ENCODE data around the gene MALT1.
A peak's percentile ranks its signal among the peaks of the same experiment; 100 is the strongest.

The MALT1 gene

DNA sequence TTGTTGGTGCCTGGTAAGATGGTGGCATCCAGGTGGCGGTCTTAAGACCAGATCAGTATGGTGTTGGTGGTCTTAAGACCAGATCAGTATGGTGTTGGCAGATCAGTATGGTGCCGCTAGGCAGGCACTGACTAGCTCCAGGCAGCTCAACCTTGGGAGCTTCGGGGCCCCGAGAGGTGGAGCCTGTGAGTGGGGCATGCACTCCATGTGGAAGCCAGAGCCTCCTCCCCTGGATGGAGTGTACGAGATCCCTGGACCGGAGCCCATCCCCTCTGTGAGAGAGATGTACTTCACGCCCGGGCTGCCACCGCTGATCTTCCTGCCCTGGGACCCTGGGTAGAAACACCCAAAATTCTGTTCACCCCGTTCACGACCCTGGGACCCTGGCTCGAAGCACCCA lies 19.0 kb downstream of the MALT1 start:
- in situ Hi-C loops (cut with MboI; ENCODE audit: low sequenced_read_pairs): no loop called here

DNA sequence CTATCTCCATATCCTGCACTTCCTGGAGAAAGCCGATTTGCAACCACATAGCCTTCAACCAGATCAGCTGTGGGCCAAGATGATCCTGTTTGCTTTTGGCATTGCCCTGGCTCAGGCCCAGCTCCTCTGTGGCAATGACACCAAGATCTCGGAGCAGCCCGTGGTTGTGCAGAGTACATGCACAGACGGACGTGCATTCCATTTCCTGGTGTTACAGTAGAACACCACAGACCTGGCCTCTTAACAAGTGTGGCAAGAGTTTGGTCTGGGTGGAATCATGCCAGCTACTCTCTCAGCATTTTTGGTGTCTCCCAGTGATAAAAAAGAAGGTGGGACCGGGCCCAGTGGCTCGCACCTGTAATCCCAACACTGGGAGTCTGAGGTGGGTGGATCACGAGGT lies 20.0 kb downstream of the MALT1 start:
- Histone ChIP-seq H3K36me3 (replicated peaks) (peaks cover 4% of the 10 kb centered on the region; the same call in 1 of the 2 replicates), H3K9me3 (no peaks in the 10 kb centered on the region), H3K4me1 (no peaks in the 10 kb centered on the region), H3K4me3 (no peak overlapping the region), H3K27me3 (ENCODE audit: low read depth) (no peaks in the 10 kb centered on the region)
- in situ Hi-C loops (cut with MboI; ENCODE audit: low sequenced_read_pairs): no loop called here
- no peak for DNase-seq (ENCODE audit: low spot score in 2 of 2)

More for the DNA sequence above, 19.0 kb downstream of the MALT1 start:
- DNase-seq (ENCODE audit: low spot score in 2 of 2): no peak
- no peaks in the 10 kb centered on the region for H3K27me3 ChIP-seq (ENCODE audit: low read depth)
- no peaks in the 10 kb centered on the region for H3K4me1 ChIP-seq
- no peaks in the 10 kb centered on the region for H3K9me3 ChIP-seq
- H3K4me3 ChIP-seq: no peak overlapping the region
- H3K36me3 ChIP-seq (replicated peaks): peaks cover 4% of the 10 kb centered on the region; the same call in 1 of the 2 replicates

DNA sequence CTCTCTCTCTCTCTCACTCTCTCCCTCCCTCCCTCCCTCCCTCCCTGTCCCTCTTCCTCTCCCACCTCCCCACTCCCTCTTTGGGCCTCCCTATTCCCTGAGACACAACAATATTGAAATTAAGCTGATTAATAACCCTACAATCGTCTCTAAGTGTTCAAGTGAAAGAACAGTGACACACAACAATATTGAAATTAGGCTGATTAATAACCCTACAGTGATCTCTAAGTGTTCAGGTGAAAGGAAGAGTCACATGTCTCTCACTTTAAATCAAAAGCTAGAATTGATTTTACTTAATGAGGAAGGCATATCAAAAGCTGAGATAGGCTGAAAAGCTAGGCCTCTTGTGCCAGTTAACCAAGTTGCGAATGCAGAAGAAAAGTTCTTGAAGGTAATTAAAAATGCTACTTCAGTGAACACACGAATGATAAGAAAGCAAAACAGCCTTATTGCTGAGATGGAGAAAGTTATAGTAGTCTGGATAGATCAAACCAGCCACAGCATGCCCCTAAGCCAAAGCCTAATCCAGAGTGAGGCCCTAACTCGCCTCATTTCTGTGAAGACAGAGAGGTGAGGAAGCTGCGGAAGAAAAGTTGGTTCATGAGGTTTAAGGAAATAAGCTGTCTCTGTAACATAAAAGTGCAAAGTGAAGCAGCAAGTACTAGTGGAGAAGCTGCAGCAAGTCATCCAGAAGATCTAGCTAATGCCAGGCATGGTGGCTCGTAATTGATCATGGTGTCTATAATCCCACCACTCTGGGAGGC lies 21.3 kb downstream of the MALT1 start:
- H3K27me3 ChIP-seq (ENCODE audit: low read depth): no peaks in the 10 kb centered on the region
- in situ Hi-C loops (cut with MboI; ENCODE audit: low sequenced_read_pairs): no loop called here
- H3K36me3 ChIP-seq (replicated peaks): peaks cover 12% of the 10 kb centered on the region; the same call in 1 of the 2 replicates
- H3K4me1 ChIP-seq: no peaks in the 10 kb centered on the region
- H3K4me3 ChIP-seq: no peak overlapping the region
- no peak for DNase-seq (ENCODE audit: low spot score in 2 of 2)
- H3K9me3 ChIP-seq: no peaks in the 10 kb centered on the region

DNA sequence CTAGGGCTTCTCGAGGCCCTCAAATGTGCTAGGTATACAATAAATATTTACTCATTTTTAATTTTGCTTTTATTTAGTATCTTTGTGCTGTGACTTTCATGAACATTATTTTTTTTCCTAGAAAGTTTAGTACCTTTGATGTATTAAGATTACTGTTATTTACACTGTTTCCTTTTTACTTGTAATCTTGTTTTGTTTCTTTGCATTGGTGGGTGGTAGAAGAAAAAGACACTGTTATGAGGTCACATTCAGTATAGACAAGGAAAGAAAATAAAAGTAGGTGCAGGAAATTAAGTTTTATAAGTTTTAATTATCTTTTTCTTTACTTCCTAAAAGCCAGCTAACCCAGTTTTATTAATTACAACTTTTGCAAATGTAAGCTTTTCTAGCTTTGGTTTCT lies 23.0 kb downstream of the MALT1 start:
- Histone ChIP-seq H3K4me1 (peaks cover under 1% of the 10 kb centered on the region; the same call in 1 of the 2 replicates), H3K9me3 (no peaks in the 10 kb centered on the region), H3K27me3 (ENCODE audit: low read depth) (no peaks in the 10 kb centered on the region), H3K4me3 (no peak overlapping the region), H3K36me3 (replicated peaks) (peaks cover 8% of the 10 kb centered on the region; the same call in 1 of the 2 replicates)
- in situ Hi-C loops (cut with MboI; ENCODE audit: low sequenced_read_pairs): no loop called here
- DNase-seq (ENCODE audit: low spot score in 2 of 2): no peak

DNA sequence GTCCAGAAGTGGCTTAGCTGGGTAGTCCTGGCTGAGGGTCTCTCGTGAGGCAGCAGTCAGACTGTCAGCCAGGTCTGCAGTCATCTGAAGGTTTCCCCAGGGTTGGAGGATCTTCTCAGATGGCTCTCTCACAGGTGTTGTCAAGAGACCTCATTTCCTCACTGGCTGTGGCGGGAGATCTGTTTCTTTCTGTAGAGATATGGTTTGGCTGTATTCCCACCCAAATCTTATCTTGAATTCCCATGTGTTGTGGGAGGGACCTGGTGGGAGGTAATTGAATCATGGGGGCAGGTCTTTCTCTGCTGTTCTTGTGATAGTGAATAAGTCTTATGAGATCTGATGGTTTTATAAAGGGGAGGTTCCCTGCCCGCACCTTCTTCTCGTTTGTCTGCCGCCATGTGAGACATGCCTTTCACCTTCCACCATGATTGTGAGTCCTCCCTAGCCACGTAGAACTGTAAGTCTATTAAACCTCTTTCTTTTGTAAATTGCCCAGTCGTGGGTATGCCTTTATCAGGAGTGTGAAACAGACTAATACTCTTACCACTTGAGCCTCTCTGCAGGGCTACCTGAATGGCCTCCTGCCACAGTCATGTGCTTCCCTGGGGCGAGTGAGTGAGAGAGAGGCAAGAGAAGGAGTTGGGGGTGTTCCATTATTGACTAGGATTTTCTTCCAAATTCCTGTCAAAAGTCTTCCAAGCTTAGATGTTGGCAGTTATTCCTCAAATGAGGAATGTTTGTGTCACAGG lies 23.6 kb downstream of the MALT1 start:
- H3K27me3 ChIP-seq (ENCODE audit: low read depth): no peaks in the 10 kb centered on the region
- no peaks in the 10 kb centered on the region for H3K9me3 ChIP-seq
- no peak for DNase-seq (ENCODE audit: low spot score in 2 of 2)
- no peak overlapping the region for H3K4me3 ChIP-seq
- in situ Hi-C loops (cut with MboI; ENCODE audit: low sequenced_read_pairs): no loop called here
- H3K4me1 ChIP-seq: peaks cover 4% of the 10 kb centered on the region; the same call in 1 of the 2 replicates
- peaks cover 8% of the 10 kb centered on the region; the same call in 1 of the 2 replicates for H3K36me3 ChIP-seq (replicated peaks)

DNA sequence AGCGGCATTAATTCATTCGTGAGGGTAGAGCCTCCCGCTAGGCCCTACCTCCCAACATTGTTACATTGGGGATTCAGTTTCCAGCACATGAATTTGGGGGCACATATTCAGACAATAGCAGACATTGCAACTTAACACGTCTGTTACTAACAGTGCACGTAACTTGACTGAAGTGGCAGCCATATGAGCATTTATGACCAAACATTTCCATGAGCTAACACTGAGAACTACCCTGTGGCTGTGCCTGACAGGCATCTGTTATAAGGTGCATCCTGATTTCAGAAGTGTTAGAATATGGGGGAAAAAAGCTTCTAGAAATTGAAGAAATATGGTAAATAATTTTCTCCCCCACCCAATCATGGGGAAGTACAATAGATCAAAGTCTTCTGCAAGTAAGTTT lies 24.5 kb downstream of the MALT1 start:
- no peak for DNase-seq (ENCODE audit: low spot score in 2 of 2)
- H3K9me3 ChIP-seq: no peaks in the 10 kb centered on the region
- peaks cover 8% of the 10 kb centered on the region; the same call in 1 of the 2 replicates for H3K36me3 ChIP-seq (replicated peaks)
- peaks cover 4% of the 10 kb centered on the region; the same call in 1 of the 2 replicates for H3K4me1 ChIP-seq
- in situ Hi-C loops (cut with MboI; ENCODE audit: low sequenced_read_pairs): no loop called here
- no peaks in the 10 kb centered on the region for H3K27me3 ChIP-seq (ENCODE audit: low read depth)
- no peak overlapping the region for H3K4me3 ChIP-seq

DNA sequence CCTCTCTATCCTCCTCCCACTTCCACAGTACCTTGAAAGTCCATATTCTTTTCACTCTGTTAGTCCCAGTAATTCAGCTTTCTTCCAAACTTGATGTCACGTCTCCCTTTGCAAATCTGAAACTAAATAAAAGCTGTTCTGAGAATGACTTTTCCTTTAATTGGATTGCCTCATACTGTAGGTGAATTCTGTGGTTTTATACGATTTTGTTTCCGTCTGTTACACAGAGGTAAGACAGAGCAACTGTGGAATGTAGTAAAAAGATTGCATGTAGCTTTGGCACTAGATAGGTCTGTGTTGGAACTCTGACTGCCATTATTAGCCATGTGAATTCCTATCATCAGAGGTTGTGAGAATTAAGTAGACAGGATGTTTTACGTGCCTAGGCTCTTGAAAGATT lies 25.9 kb downstream of the MALT1 start:
- in situ Hi-C loops (cut with MboI; ENCODE audit: low sequenced_read_pairs): no loop called here
- no peak for DNase-seq (ENCODE audit: low spot score in 2 of 2)
- Histone ChIP-seq H3K4me1 (peaks cover 4% of the 10 kb centered on the region; the same call in 1 of the 2 replicates), H3K27me3 (ENCODE audit: low read depth) (no peaks in the 10 kb centered on the region), H3K4me3 (no peak overlapping the region), H3K36me3 (replicated peaks) (peaks cover 8% of the 10 kb centered on the region; the same call in 1 of the 2 replicates), H3K9me3 (no peaks in the 10 kb centered on the region)

DNA sequence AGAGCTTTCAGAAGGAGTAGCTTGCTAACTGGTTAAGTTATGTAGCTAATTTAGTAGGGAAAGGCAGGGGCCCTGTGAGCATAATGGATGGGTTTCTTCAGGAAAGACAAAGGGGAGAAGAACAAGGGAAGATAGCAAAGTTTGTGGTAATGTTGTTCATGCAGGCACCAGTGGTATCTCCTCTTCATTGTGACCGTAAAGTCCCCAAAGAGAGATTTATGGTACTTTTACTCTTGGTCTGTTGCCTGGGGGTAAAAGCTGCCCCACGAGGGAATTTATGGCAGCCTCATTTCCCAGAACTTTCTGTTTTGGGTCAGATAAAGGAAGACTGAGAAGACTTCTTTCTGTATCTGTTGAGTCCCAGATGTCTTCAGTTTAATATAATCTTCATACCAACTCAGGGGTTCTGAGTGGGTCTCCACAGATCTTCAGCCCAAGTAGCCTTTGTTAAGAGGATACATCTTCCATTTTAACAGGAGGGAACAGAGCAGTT lies 27.5 kb downstream of the MALT1 start:
- no peaks in the 10 kb centered on the region for H3K9me3 ChIP-seq
- no peak for DNase-seq (ENCODE audit: low spot score in 2 of 2)
- no peak overlapping the region for H3K4me3 ChIP-seq
- peaks cover 8% of the 10 kb centered on the region; the same call in 1 of the 2 replicates for H3K36me3 ChIP-seq (replicated peaks)
- H3K4me1 ChIP-seq: peaks cover 4% of the 10 kb centered on the region; the same call in 1 of the 2 replicates
- in situ Hi-C loops (cut with MboI; ENCODE audit: low sequenced_read_pairs): no loop called here
- no peaks in the 10 kb centered on the region for H3K27me3 ChIP-seq (ENCODE audit: low read depth)

DNA sequence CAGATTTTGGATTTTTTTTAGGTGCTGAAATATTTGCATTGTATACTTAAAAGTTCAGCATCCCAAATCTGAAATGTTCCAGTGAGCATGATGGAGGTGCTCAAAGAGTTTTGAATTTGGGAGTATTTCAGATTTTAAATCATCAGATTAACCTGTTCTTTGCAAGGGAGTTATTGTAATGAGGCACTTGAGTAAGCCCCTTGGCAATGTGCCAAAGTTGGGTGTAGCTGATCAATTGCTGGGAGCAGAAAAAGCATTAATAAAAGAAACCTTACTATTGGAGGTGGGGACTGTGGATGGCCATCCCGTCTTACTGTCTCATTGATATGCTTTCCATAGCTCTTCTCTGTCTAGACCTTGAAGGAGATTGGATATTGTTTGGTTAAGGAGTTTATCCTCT lies 28.3 kb downstream of the MALT1 start:
- H3K27me3 ChIP-seq (ENCODE audit: low read depth): no peaks in the 10 kb centered on the region
- peaks cover 8% of the 10 kb centered on the region; the same call in 1 of the 2 replicates for H3K36me3 ChIP-seq (replicated peaks)

DNA sequence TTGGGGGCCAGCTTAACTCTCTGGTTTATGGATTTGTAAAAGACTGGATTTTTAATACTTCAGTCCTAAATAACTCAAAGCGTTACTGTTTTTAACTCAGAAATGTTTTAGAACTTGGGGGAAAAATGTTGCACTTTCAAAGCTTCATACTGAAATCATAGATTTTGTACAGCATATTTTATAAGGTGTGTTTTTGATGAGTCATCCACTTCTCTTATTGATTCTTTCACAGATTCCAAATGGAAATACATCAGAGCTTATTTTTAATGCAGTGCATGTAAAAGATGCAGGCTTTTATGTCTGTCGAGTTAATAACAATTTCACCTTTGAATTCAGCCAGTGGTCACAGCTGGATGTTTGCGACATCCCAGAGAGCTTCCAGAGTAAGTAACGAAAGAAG lies 28.9 kb downstream of the MALT1 start:
- Histone ChIP-seq H3K36me3 (replicated peaks) (peaks cover 8% of the 10 kb centered on the region; the same call in 1 of the 2 replicates), H3K27me3 (ENCODE audit: low read depth) (no peaks in the 10 kb centered on the region), H3K4me1 (peaks cover 4% of the 10 kb centered on the region; the same call in 1 of the 2 replicates), H3K9me3 (no peaks in the 10 kb centered on the region), H3K4me3 (no peak overlapping the region)
- in situ Hi-C loops (cut with MboI; ENCODE audit: low sequenced_read_pairs): no loop called here
- no peak for DNase-seq (ENCODE audit: low spot score in 2 of 2)

More for the DNA sequence above, 28.3 kb downstream of the MALT1 start:
- in situ Hi-C loops (cut with MboI; ENCODE audit: low sequenced_read_pairs): no loop called here
- Histone ChIP-seq H3K4me3 (no peak overlapping the region), H3K4me1 (peaks cover 4% of the 10 kb centered on the region; the same call in 1 of the 2 replicates), H3K9me3 (no peaks in the 10 kb centered on the region)
- DNase-seq (ENCODE audit: low spot score in 2 of 2): peak; percentile 11 to 38

DNA sequence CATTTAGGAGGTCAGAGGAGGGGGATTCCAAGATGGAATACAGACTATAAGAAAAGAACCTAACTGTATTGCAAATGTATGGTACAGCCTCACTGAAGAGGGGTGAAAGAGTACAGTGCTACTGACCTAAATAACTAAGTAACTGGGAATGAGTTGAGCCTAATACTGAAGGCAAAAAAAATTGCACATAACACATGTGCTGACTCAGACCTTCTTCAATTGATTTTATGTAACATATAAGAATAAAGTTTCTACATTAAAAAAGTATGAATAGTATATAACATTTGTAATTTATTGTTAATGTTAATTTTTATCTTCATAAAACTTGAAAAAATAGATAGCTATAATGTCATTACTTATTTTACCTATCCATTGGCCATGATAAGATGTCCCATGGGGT lies 41.7 kb downstream of the MALT1 start:
- DNase-seq (ENCODE audit: low spot score in 2 of 2): no peak
- no peaks in the 10 kb centered on the region; the same call in 1 of the 2 replicates for H3K36me3 ChIP-seq (replicated peaks)
- no peaks in the 10 kb centered on the region for H3K27me3 ChIP-seq (ENCODE audit: low read depth)
- no peaks in the 10 kb centered on the region for H3K4me1 ChIP-seq
- no peaks in the 10 kb centered on the region for H3K9me3 ChIP-seq
- in situ Hi-C loops (cut with MboI; ENCODE audit: low sequenced_read_pairs): no loop called here
- H3K4me3 ChIP-seq: no peak overlapping the region

DNA sequence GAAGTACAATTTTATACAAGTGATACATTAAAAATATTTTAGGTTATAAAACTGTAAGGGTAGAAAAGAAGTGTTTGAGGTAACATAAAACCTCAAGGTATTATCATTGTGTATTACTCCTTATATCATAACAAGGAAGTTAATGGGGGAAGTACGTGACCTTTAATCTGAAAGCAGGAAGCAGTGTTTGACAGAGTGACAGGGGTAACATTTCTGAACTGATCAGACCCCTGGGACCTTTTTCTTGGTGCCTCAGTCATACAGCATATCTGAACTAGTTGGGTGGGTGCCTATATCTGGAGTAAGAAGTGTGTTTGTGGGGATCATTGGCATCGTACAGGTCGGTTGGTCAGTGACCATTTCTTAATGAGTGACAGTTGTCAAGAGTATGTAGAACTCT lies 43.0 kb downstream of the MALT1 start:
- H3K9me3 ChIP-seq: no peaks in the 10 kb centered on the region
- H3K4me3 ChIP-seq: no peak overlapping the region
- no peaks in the 10 kb centered on the region for H3K27me3 ChIP-seq (ENCODE audit: low read depth)
- in situ Hi-C loops (cut with MboI; ENCODE audit: low sequenced_read_pairs): no loop called here
- no peaks in the 10 kb centered on the region; the same call in 1 of the 2 replicates for H3K36me3 ChIP-seq (replicated peaks)
- DNase-seq (ENCODE audit: low spot score in 2 of 2): no peak
- no peaks in the 10 kb centered on the region for H3K4me1 ChIP-seq

DNA sequence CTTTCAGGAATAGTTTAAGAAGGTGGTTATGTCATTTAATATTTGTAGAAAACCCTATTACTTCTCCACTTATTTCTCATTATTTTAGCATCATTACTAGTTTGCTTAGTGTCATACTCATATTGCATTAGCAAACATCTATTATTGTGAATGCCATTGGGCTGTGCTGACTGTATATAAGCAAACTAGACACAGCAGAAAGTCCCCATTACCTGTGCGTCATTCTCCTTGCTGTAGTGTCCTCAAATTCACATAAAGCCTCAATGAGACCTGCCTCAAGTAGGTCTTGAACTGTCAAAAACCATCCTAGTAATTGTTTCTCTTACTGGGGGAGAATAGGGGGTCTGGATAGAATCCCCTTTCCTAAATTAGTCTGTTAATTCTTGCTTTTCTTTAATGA lies 43.6 kb downstream of the MALT1 start:
- no peak for DNase-seq (ENCODE audit: low spot score in 2 of 2)
- Histone ChIP-seq H3K36me3 (replicated peaks) (no peaks in the 10 kb centered on the region; the same call in 1 of the 2 replicates), H3K4me1 (no peaks in the 10 kb centered on the region), H3K27me3 (ENCODE audit: low read depth) (no peaks in the 10 kb centered on the region), H3K4me3 (no peak overlapping the region), H3K9me3 (no peaks in the 10 kb centered on the region)
- in situ Hi-C loops (cut with MboI; ENCODE audit: low sequenced_read_pairs): no loop called here

DNA sequence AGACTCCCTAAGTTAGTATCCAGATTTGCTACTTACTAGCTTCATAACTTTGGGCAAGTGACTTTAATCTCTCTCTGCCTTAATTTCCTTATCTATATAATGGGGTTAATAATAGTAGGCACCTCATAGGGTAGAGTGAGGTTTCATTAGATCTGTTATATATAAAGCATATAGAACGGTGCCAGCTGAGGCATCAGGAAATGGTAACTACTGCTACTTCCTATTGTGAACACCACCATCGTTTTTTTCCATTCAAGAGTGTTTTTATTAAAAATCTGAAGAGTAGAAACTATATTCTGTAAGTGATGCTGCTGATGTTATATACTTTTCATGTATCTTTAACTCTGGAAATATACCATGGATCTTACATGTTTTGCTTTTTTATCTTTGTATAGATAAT lies 44.3 kb downstream of the MALT1 start:
- no peaks in the 10 kb centered on the region for H3K27me3 ChIP-seq (ENCODE audit: low read depth)
- no peak for DNase-seq (ENCODE audit: low spot score in 2 of 2)
- in situ Hi-C loops (cut with MboI; ENCODE audit: low sequenced_read_pairs): no loop called here
- H3K9me3 ChIP-seq: no peaks in the 10 kb centered on the region
- H3K4me3 ChIP-seq: no peak overlapping the region
- H3K4me1 ChIP-seq: no peaks in the 10 kb centered on the region
- H3K36me3 ChIP-seq (replicated peaks): no peaks in the 10 kb centered on the region; the same call in 1 of the 2 replicates
